HG03060 (cell line): ENCODE data around the gene COL24A1.

Source experiments
- ATAC-seq: cut with Tn5 transposase; IDR thresholded peaks from one replicate; pipeline ENCODE4 v1.9.1; 2021; ENCODE audit warnings: low read depth, moderate number of reproducible peaks; ENCODE audit not compliant: unreplicated experiment

Gene COL24A1

DNA sequence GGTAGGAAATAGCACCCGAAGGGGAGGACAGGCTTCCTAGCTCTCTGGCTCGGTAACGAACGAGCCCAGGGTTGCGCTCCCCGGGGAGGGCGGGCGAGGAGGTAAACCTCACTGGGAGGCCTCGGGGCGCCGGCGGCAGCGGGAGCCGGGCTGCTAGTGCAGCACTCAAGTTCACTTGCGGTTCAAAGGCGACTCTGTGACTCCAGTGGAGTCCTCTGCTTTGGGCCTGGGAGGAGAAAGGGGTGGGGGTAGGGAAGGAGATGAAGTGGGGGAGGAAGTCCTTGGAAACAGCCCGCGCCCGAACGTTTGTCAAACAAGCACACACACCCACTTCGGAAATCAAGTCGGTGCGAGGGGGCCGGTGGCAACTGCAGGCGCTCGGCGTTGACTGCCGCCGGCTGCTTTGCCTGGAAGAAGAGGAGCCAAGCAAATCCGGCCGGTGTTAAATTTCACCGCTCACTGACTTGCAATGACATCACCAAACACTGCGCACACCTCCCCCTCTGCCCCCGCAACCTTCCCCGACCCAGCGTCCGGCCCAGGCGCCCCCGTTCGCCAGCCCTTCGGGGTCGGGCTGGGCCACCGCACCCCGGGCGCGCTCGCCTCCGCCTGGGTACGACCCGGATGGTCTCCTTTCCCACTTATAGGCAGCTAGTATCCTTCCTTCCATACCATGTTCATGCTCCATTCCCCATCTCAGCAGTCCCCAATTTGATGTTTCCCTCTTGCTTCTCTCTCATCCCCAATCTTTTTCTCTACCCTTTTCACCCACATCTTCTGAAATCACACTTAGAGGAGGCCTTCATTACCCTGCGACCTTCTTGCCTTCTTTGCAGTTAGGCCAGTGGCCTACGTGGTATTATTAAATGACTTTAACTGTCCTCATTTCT, at the start of gene COL24A1:
COL24A1 (minus strand) TSS at position 207 of the 890 bp plus-strand sequence. CDS start 376 bp downstream, outside the sequence.
- ATAC-seq = no peak

DNA sequence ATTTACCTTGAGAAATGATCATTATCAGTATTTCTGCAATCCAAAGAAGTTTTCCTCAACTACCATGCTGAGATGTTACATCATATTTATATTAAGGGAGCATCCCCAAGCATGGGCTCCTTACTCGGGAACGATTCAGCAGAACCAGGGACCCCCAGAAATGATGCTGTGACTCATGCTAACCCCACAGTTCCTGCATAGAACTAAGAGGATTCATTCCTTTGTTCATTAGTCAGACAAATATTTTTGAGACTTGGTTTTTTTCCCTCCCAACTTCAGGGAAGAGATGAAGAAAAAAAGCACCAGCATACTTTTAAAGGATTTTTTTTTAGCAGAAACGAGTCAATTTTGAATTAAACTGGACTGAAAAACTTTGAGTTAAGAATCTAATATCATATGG, 49.2 kb upstream of the COL24A1 start:
- no peak for ATAC-seq

DNA sequence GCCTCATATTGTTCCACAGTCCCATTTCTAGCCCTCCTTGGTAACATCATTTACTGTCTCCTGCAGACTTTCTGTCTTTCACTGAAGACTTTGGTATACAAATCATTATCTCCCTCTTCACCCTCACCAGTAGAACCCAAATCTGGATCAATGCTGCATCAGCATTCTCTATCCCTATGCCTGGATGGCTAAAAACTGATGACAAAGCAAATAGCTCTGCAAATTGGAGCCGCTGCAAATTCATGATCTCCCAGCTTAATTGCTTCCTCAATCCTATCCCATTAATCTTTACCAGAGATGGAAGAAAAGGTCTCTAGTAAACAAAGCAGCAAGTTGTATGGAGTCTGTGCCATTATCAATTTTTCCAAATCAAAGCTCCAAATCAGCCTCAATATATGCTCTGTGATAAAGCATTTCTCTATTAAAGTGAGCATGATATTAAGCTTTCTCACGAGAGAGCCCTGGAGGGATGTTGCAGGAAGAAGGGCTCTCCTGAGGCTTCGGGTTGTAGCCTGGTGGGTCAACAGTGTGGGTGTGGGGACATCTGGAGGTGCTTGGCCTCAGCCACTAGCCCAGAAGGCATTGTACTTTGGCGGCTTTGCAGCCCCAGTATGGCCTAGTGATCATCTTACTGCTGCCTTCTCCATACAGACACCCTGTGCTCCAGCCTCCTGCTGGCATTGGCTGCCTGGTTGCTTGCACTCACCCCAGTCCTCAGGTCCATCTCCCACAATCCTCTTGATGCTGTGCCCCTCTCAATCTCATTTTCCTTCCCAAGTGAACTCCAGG, 46.2 kb upstream of the COL24A1 start:
- ATAC-seq = no peak

DNA sequence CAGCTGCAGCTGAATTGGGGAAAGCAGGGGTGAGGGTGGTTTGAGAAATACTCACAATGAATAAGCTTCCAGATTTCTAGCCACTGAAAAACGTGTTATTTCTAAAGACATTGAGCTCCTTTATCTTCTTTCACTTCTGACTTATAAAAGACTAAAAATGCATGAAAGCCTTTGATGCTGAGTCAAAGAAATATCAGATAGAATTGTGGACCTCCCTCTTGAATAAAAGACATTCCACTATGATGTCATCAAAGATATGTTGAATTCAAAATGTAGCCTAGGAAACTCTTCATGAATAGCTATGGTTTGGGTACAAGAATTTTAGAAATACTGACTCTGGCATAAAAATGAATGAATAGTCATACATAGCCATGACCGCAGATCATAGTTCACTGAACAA, 44.7 kb upstream of the COL24A1 start:
- no peak for ATAC-seq

GRCh38 chr1:86200901-86201300, 44.3 kb upstream of the COL24A1 start:
- ATAC-seq = no peak

DNA sequence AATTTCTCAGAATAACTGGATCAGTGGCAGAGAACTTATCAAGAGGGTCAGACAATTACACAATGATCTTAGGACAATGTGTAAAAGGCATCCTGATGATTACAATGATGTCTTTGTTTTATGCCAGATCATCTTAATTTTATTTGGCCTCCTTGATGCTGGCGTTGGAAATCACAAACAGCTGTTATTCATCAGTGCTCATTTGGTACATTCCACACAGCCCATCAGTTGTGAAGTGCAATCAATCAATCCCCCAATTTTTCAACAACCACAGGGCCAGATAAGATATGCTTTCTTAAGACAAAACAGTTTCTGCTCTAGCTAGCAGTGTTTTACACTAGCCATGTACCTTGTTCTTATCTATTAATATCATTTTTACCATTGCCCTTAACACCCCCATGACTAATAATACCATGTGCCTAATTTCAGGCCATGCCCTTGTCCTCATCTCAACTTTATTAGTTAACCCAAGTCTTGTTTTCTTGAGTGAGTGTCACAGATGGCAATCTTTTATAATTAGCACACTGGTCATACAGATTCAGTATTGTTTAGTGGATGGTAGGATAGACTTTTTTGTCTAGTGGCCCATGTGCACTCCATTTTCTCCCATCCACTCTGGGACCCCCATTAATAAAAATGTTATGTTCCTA, 40.8 kb upstream of the COL24A1 start:
- ATAC-seq = no peak

DNA sequence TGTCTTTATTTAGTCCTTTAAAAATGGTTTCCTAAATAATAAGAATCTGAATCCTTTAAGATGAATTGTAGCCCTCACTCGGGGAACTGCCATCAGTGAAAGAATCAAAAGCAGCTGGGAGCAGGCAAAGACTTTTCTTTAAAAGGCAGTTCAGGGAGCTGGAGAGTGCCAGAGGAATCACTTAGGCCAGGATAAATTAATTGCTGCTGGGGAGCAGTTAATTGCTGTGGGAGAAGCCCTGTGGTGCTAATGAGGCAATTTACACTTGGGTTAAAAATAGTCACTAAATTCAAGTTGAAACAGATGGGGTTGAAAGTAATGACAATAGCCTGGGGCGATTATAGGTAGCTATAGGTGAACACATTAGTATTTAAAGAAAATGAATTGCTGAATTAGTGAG, 38.7 kb upstream of the COL24A1 start:
- ATAC-seq = no peak

DNA sequence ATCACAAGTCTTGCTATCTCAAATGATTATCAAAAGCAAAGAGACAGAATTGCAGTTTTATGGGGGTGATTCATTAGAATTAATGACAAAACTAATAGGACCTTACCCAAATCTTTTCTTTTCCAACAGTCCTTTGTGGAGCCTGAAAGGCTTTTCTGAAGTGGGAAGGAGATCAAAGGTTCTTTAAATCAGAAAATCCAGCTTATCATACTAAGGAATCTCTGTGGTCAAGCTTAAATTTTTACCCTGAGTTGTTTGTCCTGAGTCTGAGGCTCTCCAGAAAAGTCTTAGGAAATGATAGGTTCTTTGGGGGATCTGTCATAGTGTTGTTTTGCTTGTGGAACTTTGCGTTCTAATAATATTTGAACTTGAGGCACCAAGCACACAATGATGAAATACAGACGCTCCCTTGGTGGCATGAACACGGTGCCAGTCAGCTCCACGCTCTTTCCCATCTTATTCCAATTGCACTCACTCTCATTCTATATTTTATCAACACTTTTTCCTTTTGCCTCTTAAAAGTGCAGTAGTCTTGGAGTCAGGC, 38.0 kb upstream of the COL24A1 start:
- no peak for ATAC-seq

DNA sequence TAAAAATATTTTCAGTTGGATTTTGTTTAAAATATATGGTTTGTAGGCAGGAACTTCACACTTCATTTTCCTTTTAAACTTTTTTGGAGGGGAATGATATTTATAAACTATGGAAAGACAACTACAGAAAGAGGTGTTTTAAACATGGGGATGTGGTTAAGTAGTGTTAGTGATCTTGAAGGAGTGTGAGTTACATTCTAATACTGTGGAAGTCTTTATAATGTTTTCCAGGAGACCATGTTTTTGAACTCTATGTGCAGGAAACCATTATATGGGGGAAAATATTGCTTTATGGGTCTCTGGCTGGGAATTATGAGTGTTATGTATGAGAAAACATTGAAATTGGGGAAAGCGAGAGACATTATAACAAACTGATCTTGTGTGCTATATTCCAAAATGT, 35.8 kb upstream of the COL24A1 start:
- ATAC-seq = no peak

- ATAC-seq = no peak
Observed at GRCh38 chr1:86191958-86192357, 35.4 kb upstream of the COL24A1 start.

GRCh38 chr1:86190873-86191272, 34.3 kb upstream of the COL24A1 start:
- no peak for ATAC-seq

- no peak for ATAC-seq
Observed at GRCh38 chr1:86184426-86184825, 27.9 kb upstream of the COL24A1 start.

DNA sequence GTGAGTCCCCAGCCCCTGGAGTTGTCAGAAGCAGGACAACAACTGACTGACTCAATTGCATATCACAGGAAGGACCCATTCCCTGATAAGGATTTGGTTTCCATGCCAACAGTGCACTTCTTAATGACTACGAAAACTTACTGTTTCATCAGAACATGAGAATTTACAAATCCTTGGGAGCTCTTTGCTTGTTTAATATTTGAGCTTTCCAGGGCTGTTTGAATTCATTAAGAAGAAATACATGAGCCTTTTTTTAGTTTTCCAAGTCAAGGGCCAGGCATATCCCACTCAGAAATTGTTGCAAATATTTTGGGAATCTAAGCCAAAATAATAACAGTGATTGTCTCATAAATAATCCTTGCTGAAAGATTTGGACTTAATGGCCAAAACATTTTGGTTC, 27.2 kb upstream of the COL24A1 start:
- no peak for ATAC-seq

- ATAC-seq = no peak
Observed at GRCh38 chr1:86176226-86176625, 19.7 kb upstream of the COL24A1 start.

DNA sequence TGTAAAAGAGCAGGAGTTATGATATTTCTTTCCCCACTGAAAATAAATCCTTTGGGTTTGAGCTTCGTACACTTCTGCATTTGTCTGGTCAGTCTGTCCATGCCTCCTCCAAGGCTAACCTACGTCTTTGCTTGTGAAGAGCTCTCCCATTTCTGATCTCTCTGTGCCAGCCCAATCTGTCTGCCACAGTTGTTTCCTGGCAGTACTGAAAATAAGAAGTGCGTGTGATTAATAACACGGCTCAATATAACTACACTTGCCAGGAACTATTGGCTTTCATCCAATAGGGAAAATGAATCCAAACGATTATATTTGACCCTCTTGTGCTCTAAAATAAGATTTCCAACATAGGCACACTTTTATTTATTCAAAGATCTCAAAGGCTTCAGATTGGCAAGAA, 19.2 kb upstream of the COL24A1 start:
- ATAC-seq = no peak

DNA sequence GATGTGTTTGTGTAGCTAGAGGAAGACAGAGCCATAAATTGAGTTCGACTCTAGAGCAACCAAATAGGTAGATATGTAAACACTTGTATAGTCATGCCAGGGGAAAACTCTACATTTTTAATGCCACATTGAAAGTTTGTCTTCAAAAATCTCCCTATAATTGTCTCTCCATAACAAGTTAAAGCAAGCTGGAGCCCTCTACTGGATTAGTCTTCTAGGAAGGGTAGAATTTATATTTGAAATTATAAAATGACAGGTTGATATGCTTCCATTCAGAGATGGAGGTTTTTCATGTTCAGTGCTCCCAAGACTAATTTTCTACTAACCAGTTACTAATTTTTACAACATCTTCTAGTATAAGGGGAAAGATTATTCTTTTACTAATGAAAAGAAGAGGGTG, 13.1 kb upstream of the COL24A1 start:
- ATAC-seq = no peak

- no peak for ATAC-seq
Observed at GRCh38 chr1:86159800-86160199, 3.2 kb upstream of the COL24A1 start.

DNA sequence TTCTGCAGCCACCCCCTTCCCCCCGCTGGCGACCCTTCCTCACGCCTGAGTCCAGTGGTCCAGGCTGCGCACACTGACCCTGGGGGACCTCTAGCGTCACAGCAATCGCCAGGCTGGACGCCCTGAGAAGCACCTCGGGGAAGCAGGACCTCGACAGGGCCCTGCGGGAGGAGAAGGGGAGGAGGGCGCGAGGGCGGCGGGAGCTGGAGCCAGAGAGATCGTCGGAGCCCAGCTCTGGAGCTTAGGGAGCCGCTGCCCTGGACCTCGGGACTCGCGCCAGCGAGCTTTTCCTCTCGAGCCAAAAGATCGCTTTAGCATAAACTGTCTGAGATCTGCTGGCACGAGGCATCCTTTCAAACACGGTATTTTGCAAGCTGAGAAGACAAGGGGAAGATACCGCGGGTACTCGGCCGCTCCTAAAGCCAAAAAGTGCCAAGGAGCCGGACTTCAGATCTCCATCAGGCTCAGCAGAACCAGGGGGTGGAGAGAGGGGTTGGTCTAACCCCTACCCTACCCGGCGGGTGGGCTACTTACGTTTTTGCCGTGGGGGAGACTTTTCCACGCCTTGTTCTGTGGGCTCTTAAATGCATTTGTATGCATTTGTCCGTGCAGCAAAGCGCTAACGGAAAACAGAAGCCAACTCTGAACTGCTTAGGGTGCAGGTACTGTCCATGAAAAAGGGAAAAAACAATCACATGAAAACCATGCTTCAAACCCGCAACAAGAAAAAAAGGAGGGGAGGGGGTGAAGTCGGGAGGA, 586 bp downstream of the COL24A1 start:
- no peak for ATAC-seq

GRCh38 chr1:86155051-86155806, 1.3 kb downstream of the COL24A1 start:
- ATAC-seq = no peak
